ENCODE results near the gene ZNF474.

GRCh38 chr5:122177161-122177560 lies 47.8 kb downstream of the ZNF474 start:
- TF ChIP-seq CTCF (conservative IDR thresholded peaks at IDR 0.05 in 1 of 2, IDR thresholded peaks at IDR 0.05 in 1 of 2; ENCODE audit: extremely low read depth in 1 of 2, insufficient read depth in 1 of 2, low read depth in 1 of 2, low read length in 2 of 2) (no peak), EZH2 (IDR thresholded peaks at IDR 0.05; ENCODE audit: borderline replicate concordance, low read length) (no peak)
